ENCODE data around the gene ARL3.

The ARL3 gene

GRCh38 chr10:102633287-102633686 lies 80.9 kb downstream of the ARL3 start:
- DNase-seq = no peak

GRCh38 chr10:102632394-102633111 lies 81.6 kb downstream of the ARL3 start:
- DNase-seq = no peak

- no peak for DNase-seq
Observed at GRCh38 chr10:102631525-102632393, 82.4 kb downstream of the ARL3 start.

- DNase-seq = no peak
Observed at GRCh38 chr10:102630663-102631062, 83.5 kb downstream of the ARL3 start.

- DNase-seq = no peak
Observed at GRCh38 chr10:102629661-102630614, 84.3 kb downstream of the ARL3 start.

GRCh38 chr10:102628451-102628911 lies 85.7 kb downstream of the ARL3 start:
- DNase-seq = no peak

GRCh38 chr10:102627736-102628293 lies 86.4 kb downstream of the ARL3 start:
- no peak for DNase-seq

- no peak for DNase-seq
Observed at GRCh38 chr10:102627291-102627735, 86.9 kb downstream of the ARL3 start.

GRCh38 chr10:102626026-102626685 lies 88.0 kb downstream of the ARL3 start:
- DNase-seq = no peak

GRCh38 chr10:102624751-102625645 lies 89.2 kb downstream of the ARL3 start:
- DNase-seq = no peak

GRCh38 chr10:102624094-102624493 lies 90.1 kb downstream of the ARL3 start:
- DNase-seq = no peak

Data from NCI-H1417 (cell line).